ENCODE data around the gene CCDC172.
A peak's percentile ranks its signal among the peaks of the same experiment; 100 is the strongest.
"Not testable (repeated sequence)": the region's sequence is repeated elsewhere in the genome, so short reads cannot be mapped to it uniquely, and the experiment has no call there.

The CCDC172 gene

GRCh38 chr10:116352125-116352524 is 27.9 kb downstream of the CCDC172 start:
- no peak for DNase-seq

GRCh38 chr10:116353817-116354216 is 29.6 kb downstream of the CCDC172 start:
- DNase-seq: no peak

DNA sequence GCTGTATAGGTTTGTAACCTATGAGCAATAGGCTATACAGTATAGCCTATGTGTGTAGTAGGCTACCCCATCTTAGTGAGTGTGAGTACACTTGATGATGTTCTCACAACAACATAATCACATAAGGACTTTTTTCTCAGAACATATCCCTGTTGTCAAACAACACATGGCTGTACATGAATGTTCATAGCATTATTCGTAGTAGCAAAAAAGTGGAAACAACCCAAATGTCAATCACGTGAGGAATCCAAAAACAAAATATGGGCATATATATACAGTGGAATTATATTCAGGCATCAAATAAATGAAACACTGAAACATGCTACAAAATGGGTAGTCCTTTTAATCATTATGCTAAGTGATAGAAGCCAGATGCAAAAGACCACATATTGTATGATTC is 31.1 kb downstream of the CCDC172 start:
- no peak for DNase-seq

DNA sequence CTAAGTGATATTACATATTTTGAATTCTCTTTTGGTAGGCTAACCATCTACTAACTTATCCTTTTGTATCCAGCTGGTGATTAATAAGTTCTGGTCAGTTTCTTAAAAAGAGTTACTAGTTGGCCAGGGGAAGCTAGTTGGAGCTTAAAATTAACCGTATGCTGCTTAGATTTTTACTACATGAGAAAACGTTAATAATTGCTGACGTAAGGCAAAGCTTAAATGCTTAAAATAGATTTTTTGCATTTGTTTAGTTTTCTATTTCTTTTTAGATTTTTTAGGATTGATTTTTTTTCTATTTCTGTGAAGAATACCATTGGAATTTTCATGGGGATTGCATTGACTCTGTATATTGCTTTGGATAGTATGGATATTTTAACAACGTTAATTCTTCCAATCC is 32.6 kb downstream of the CCDC172 start:
- no peak for DNase-seq

- no peak for DNase-seq
Measured at GRCh38 chr10:116364868-116365267, 40.6 kb downstream of the CCDC172 start.

DNA sequence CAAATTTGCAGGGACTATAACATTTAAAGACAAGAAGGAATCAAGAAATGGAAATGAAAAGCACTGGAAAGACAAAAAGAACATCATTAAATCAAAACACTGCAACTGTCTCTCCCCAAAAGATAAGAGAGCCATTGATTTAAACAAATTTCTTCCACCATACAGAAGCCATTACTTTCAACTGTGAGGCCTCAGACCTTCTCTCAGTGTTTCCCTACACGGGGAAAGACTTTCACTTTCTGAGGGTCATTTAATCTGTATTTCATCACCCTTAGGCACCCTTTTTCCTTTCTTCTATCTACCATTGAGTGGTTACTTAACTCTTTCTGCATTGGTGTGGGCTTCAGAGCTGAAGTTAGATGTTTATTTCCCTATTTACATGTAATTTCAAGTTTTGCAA is 47.5 kb downstream of the CCDC172 start:
- DNase-seq: no peak

DNA sequence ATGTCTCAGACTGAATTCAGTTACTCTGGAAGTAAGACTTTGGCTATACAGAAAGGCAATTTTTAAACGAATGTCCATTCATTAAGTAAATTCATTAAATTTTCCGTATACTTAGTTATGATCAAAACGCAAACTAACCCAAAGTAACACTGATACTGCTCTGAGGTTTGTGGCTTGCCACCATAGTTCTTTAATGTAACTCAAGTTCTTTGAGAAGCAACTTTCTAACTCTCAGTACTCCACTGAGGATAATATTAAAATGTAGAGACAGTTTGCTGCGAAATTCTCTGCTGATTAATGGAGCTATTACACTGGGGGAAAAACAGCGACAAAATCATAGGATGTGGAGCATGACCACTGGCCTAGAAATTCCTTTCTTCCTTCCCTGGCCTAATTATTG is 58.0 kb downstream of the CCDC172 start:
- DNase-seq: no peak

DNA sequence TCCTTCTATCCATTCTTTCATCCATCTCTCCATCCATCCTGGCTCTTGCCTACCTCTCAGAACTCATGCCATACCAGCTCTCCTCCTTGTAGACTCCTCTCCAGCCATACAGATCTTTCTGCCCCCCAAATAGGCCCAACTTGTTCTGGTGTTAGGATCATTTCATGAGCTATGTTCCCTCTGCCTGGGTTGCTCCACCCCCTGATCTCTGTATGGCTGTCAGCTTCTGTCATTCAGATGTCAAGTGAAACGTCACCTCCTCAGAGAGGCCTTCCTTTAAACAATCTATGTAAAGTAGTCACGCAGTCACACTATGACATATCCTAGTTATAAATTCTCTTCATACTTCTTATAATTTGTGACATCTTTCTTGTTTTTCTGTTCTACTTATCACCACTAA is 61.1 kb downstream of the CCDC172 start:
- no peak for DNase-seq

DNA sequence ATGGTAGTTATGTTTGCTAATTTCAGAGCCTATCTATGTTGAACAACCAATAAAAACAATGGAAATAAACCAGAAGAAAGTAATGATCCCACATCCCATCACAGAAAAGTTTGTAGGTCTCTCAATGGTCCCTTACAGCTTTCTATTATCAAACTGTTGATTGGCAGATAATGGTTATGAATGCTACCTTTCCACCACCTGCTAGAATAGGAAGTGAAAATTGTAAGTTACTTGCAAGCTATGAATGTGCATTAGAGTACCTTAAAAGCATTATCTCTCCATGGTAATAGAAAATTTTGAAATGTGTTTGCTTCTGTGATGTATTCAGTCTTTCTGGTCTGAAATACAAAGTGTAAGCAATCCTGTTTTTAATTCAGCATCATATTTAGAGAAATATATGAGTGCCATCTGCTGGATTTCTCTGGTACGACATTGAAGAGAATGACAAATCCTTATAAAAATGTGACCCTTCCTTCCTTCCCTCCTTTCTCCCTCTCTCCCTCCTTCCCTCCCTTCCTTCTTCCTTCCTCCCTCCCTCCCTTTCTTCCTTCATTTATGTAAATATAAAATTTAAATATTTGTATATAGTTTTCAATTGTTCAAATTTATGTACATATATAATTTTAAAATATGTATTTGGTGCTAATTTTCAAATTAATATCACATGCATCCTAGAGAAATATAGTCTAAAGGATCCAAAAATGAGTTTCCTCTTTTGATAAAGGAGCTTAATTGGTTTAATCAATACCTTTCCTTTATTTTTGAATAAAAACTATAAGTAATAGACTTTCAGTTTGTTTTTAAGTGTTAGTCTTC is 62.0 kb downstream of the CCDC172 start:
- DNase-seq: peak; percentile 35

GRCh38 chr10:116393246-116393831 is 69.1 kb downstream of the CCDC172 start:
- DNase-seq: not testable (repeated sequence)

DNA sequence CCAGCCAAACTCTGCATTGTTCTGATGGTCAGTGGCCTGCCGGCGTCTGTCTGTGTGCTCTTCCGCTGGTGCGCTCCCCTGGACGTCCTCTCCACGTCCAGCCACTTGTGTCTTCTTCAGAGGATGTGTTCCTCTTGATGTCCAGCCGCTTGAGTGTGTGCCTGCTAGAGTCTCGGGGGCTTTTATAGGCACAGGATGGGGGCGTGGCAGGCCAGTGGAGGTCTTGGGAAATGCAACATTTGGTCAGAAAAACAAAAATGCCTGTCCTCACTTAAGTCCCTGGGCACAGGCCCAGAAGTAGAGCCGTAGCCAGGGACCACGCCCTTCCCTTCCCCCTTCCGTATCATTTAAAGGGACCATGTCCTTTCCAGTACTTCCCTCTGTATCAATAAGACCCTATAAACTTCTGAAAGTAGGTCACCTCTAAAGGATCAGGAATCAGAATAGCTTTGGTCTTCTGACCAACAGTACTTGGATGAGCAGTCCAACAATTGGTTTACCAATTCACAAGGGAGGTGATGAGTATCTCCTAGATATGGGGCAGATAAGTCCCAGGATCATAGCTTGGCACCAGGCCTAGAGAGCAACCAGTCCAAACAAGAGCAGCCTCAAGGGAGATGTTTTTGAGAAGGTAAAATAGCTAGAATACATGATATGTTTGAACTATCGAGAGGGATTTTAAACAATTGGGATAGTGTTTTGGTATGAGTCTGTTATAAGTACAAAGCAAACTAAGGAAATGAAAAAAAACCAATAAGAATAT is 71.2 kb downstream of the CCDC172 start:
- DNase-seq: no peak

DNA sequence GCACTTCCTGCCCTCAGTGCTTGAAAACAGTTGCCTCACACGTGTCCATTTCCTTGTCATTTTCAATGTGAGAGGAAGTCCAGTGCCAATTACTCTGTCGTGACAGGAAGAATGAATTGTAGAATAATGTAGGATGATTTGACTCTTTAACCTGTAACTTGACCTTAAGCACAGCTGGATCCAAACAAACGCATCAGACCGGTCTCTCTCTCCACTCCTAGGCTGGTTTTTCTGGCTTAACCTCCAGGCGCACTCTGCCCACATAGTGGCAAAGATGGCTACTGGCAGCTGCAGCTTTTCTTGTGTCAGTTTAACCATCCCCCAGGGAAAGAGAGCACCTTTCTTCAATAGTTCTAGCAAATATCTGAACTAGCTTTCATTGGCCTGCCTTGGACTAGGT is 74.0 kb downstream of the CCDC172 start:
- no peak for DNase-seq

GRCh38 chr10:116402858-116403257 is 78.6 kb downstream of the CCDC172 start:
- no peak for DNase-seq

DNA sequence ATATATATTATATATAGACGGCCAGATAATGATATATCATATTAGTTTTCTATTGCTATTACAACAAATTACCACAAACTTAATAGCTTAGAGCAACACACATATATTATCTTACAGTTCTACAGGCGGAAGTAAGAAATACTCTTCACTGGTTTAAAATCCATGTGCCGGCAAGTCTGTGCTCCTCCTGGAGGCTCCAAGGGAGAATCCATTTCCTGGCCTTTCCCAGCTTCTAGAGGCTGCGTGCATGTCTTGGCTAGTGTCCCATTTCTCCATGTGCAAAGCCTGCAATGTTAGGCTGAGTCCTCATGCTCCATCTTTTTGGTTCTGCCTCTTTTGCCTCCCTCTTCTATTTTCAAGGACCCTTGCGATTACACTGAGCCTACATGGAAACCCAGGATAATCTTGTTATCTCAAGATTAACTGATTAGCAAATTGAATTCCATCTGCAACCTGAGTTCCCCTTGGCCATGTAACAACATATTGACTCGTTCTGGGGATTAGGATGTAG is 79.5 kb downstream of the CCDC172 start:
- DNase-seq: no peak

- peak; percentile 45 for DNase-seq
Measured at GRCh38 chr10:116408719-116409118, 84.5 kb downstream of the CCDC172 start.

DNA sequence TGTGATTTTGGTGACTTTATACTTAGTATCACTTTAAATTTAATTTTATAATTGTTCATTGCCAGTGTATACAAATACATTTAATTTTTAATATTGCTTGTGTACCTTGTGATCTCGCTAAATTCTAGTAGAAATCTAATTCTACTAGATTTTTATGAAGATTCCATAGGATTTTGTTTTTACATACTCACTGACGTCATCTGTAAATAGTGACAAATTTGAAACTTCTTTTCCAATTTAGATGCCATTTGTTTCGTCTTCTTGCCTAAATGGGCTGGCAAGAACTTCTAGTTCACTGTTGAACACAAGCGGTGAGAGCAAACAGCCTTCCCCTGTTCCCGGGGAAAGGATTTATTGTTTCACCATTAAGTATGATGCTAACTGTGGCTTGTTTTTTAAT is 86.1 kb downstream of the CCDC172 start:
- no peak for DNase-seq

DNA sequence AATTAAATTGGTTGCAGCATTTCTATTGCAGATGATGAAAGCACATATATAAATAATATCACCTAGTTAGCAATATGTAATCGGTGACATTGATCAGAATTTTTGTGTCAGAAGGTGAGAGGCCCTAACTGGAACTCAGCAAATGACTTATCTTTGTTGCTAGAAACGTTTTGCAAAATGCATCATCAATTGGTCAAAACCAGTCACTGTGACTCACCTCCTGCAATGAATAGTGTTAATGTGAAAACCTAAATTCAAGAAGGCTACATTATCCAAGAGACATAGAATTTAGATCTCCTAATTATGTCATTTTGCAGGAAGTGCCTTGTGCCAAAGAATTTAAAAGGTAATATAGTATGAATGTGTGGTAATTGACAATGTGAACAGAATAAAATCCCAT is 93.6 kb downstream of the CCDC172 start:
- peak; percentile 4 for DNase-seq

- peak; percentile 19 for DNase-seq
Measured at GRCh38 chr10:116418389-116418788, 94.1 kb downstream of the CCDC172 start.

GRCh38 chr10:116421815-116422214 is 97.6 kb downstream of the CCDC172 start:
- DNase-seq: peak; percentile 7

DNA sequence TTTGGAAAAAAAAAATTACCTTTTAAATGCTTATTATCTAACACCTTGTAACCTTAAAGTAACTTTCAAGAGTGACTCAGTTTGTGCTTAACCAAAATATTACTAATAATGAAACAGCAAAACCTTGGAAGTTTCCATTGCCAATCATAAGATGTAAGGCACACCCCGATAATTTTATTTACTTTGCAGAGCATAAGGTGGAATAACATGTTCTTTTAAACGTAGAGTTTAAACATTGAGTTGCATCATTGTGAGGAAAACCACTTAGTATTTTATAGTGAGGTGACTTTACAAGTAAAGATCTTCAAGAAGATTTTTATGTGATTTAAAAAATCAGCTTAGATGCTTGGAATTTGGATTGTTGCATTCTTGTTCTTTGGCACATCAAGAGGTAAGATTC is 103.4 kb downstream of the CCDC172 start, which contains the start of gene PNLIPRP3:
TSS of gene PNLIPRP3 (plus strand) at position 177 of the 400 bp plus-strand sequence. CDS start at position 343, 166 bp downstream.
- DNase-seq: no peak

GRCh38 chr10:116429288-116429977 is 105.2 kb downstream of the CCDC172 start:
- DNase-seq: no peak

Measured in suppressor macrophage treated with lipopolysaccharide for 4 hours (primary cell).